ES-I3 (cell line): ENCODE data around the gene NRROS.

Experiments used
- H3K36me3 ChIP-seq: 2 replicates; pipeline ENCODE4 v1.6.1; 2013; ENCODE audit warnings: mild to moderate bottlenecking, low read length, control low read depth, moderate library complexity; ENCODE audit not compliant: insufficient read depth
- H3K4me1 ChIP-seq: 2 replicates; pipeline ENCODE4 v1.6.1; 2013; ENCODE audit warnings: mild to moderate bottlenecking, control low read depth, low read length; ENCODE audit not compliant: insufficient read depth
- H3K9ac ChIP-seq: 2 replicates; pipeline ENCODE4 v1.6.1; 2013; ENCODE audit warnings: low read depth, mild to moderate bottlenecking, low read length, moderate library complexity
- H3K9me3 ChIP-seq: 2 replicates; pipeline ENCODE4 v1.6.1; 2013; ENCODE audit warnings: mild to moderate bottlenecking, low read length, moderate library complexity; ENCODE audit not compliant: control insufficient read depth, insufficient read depth

NRROS gene

DNA sequence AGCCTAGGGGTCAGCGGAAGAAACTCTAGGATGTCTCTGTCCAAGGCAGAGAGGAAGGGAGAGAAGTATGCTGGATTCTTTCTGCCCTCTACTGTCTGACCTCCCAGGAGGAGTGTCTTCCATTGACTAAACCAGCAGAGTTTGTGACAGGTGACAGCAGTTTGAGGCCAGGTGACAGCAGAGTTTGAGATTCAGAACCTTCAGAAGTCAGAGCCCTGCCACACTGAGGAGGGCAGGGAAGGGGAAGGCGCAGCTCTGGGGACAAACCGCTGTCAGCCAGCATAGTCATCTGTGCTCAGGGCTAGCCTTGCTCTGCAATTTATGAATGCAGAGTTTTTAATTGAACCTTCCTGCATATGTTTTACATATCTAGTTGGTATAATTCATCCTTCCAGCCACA lies 12.3 kb downstream of the NRROS start:
- H3K36me3 ChIP-seq = no peaks in the 10 kb centered on the region
- H3K9me3 ChIP-seq = no peaks in the 10 kb centered on the region
- no peak overlapping the region for H3K9ac ChIP-seq
- H3K4me1 ChIP-seq = peaks cover 13% of the 10 kb centered on the region

GRCh38 chr3:196652961-196653795 lies 13.7 kb downstream of the NRROS start:
- peaks cover 10% of the 10 kb centered on the region for H3K4me1 ChIP-seq
- H3K9ac ChIP-seq = no peak overlapping the region
- no peaks in the 10 kb centered on the region for H3K9me3 ChIP-seq
- H3K36me3 ChIP-seq = no peaks in the 10 kb centered on the region

GRCh38 chr3:196654006-196654734 lies 14.7 kb downstream of the NRROS start:
- Histone ChIP-seq H3K36me3 (no peaks in the 10 kb centered on the region), H3K9me3 (no peaks in the 10 kb centered on the region), H3K9ac (no peak overlapping the region), H3K4me1 (peaks cover 4% of the 10 kb centered on the region)

GRCh38 chr3:196654735-196655090 lies 15.2 kb downstream of the NRROS start:
- peaks cover 3% of the 10 kb centered on the region; the same call in 1 of the 2 replicates for H3K4me1 ChIP-seq
- no peaks in the 10 kb centered on the region for H3K9me3 ChIP-seq
- no peaks in the 10 kb centered on the region for H3K36me3 ChIP-seq
- no peak overlapping the region for H3K9ac ChIP-seq

DNA sequence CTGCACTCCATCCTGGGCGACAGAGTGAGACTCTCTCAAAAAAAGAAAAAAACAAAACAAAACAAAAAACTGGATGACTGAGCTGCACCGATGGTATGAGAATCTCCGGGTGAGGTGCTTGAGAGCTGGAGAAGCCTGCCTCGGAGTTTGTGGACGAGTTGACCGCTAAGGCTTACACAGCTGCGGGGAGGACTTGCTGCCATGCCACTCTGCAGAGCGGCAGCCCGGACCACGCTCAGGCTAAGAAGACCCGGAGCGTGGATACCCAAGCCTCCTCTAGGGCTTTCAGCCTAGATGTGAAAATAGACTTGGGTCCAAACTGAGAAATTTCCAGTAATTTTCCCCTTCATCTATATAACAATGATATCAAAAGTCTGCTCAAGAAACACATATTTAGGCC lies 16.0 kb downstream of the NRROS start:
- Histone ChIP-seq H3K36me3 (no peaks in the 10 kb centered on the region), H3K9me3 (no peaks in the 10 kb centered on the region), H3K9ac (no peak overlapping the region), H3K4me1 (peaks cover 3% of the 10 kb centered on the region; the same call in 1 of the 2 replicates)

DNA sequence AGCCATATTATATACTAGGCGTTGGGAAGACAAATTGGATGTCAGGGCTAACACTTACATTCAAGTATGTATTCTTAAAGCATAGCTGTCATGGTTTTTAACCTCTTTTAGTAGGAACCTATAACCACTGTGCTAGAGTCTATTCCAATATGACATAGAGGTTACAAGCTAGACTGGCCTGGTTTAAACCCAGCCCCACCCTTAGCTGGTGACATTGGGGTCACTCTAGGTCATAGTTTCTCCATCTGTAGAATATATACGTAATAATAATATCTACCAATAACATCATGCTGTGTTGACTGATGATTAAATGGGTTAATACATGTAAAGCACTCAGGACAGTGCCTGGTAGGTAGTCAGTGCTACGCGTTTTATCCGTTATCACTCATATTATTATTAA lies 16.7 kb downstream of the NRROS start:
- Histone ChIP-seq H3K9ac (no peak overlapping the region), H3K36me3 (no peaks in the 10 kb centered on the region), H3K9me3 (no peaks in the 10 kb centered on the region), H3K4me1 (peaks cover 3% of the 10 kb centered on the region; the same call in 1 of the 2 replicates)

GRCh38 chr3:196659901-196660351 lies 20.4 kb downstream of the NRROS start:
- H3K9ac ChIP-seq = no peak overlapping the region
- H3K4me1 ChIP-seq = peaks cover 3% of the 10 kb centered on the region
- H3K36me3 ChIP-seq = no peaks in the 10 kb centered on the region
- no peaks in the 10 kb centered on the region for H3K9me3 ChIP-seq

DNA sequence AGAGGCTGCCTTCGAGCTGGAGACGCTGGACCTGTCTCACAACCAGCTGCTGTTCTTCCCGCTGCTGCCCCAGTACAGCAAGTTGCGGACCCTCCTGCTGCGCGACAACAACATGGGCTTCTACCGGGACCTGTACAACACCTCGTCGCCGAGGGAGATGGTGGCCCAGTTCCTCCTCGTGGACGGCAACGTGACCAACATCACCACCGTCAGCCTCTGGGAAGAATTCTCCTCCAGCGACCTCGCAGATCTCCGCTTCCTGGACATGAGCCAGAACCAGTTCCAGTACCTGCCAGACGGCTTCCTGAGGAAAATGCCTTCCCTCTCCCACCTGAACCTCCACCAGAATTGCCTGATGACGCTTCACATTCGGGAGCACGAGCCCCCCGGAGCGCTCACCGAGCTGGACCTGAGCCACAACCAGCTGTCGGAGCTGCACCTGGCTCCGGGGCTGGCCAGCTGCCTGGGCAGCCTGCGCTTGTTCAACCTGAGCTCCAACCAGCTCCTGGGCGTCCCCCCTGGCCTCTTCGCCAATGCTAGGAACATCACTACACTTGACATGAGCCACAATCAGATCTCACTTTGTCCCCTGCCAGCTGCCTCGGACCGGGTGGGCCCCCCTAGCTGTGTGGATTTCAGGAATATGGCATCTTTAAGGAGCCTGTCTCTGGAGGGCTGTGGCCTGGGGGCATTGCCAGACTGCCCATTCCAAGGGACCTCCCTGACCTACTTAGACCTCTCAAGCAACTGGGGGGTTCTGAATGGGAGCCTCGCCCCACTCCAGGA lies 21.1 kb downstream of the NRROS start:
- peaks cover 3% of the 10 kb centered on the region for H3K4me1 ChIP-seq
- H3K36me3 ChIP-seq = no peaks in the 10 kb centered on the region
- H3K9ac ChIP-seq = no peak overlapping the region
- no peaks in the 10 kb centered on the region for H3K9me3 ChIP-seq

- H3K9ac ChIP-seq = no peak overlapping the region
Measured at GRCh38 chr3:196661400-196661799, 21.9 kb downstream of the NRROS start.

DNA sequence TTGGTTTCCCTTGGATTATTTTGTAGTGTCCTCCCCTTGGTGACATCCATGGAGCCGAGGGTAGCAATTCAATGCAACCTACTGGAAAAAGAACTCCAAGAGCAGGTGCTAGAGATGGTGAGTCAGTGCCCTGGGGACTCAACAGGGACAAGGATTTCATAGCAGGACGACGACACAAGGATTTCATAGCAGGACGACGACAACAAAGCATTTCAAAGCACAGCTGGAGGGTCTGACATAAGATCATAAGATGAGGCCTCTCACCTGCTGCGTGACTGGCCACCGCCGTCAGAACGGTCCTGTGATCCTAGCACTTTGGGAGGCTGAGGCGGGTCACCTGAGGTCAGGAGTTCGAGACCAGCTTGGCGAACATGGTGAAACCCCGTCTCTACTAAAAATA lies 22.5 kb downstream of the NRROS start:
- Histone ChIP-seq H3K9ac (no peak overlapping the region), H3K9me3 (no peaks in the 10 kb centered on the region), H3K4me1 (peaks cover 6% of the 10 kb centered on the region), H3K36me3 (no peaks in the 10 kb centered on the region)

More at GRCh38 chr3:196661400-196661799, 21.9 kb downstream of the NRROS start:
- Histone ChIP-seq H3K9me3 (no peaks in the 10 kb centered on the region), H3K36me3 (no peaks in the 10 kb centered on the region), H3K4me1 (peaks cover 4% of the 10 kb centered on the region)

DNA sequence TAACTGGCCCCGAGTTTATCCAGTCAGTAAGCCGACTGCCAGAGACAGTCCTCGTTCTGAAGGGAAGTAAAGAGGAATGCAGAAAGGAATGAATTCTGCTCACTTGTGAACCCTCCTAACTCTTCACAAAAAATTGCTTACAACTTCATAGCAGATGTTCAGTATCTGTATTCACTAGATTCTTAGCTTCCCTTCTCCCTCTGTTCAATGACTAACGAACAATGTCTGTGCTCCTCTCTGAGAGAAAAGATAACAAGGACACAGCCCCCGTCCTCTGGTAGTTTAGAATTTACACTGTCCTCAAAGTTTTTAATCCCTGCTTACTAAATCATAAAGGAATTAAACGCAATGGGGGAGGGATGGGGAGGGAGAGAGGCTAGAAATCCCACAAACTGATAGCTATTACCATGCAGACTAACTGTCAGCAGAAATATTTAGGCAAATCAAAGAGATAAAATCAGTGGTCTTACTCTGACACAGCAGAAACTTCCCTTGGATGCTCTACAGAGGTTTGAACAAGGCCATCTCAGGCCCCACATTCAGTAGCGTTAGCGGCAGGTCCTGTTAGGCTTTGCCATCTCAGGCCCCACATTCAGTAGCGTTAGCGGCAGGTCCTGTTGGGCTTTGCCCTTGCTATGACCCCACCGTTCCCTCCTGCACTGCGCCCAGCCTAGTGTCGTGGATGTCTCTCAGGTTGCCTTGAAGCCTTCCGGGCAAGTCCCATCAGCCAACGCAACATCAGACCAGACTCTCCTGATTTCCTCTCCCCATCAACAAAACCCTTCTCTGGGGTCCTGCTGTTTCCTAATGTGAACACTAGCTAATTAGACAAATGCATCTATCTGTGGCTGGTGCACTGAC lies 23.4 kb downstream of the NRROS start:
- no peak overlapping the region for H3K9ac ChIP-seq
- H3K36me3 ChIP-seq = no peaks in the 10 kb centered on the region
- peaks cover 3% of the 10 kb centered on the region; the same call in 1 of the 2 replicates for H3K4me1 ChIP-seq
- H3K9me3 ChIP-seq = no peaks in the 10 kb centered on the region

DNA sequence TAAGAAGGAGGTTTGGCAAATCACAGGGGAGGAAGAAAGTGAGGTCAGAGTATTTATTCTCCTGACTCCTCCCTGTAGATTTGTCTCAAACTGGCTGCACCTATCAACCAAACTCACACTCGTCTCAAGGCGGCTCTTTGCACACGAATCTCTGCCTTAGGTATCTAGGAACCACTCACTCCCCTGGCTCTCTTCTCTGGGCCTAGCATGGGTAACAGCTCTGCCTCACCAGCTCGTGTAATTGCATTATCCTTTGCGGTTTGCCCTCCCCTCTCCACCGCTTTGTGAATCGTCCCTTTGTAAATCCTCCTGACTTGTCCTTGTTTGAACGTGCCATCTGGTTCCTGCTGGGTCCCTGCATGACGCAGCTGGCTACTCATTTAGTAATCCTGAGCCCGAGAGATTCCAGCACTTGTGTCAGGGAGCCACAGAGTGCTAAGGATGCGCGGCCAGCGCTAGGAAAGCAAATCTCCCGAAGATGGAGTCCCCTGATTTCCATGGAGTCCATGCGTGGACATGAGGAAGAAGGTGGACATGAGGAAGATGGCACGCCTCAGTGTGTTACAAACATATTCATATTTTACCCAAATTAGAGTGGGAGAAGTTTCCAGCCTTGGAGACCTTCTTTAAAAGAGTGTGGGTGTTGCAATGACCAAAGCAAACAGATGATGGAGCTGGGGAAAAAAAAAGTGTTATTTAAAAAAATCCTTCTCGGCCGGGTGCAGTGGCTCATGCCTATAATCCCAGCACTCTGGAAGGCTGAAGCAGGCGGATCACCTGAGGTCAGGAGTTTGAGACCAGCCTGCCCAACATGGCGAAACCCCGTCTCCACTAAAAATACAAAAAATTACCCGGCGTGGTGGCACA lies 26.7 kb downstream of the NRROS start:
- H3K36me3 ChIP-seq = no peaks in the 10 kb centered on the region
- no peaks in the 10 kb centered on the region for H3K9me3 ChIP-seq
- H3K9ac ChIP-seq = peak overlapping the region; percentile 7
- H3K4me1 ChIP-seq = peaks cover 3% of the 10 kb centered on the region; the same call in 1 of the 2 replicates
